Body of pancreas (tissue), 4 donors: ENCODE measurements around the gene MAN2A1. TPM values are rescaled to one million over a fixed set of nuclear protein-coding genes. Genes with fewer than 3 reads are reported as not detected.

ENCODE experiments used
- ATAC-seq: fragments of 150-250 bp; one replicate; pipeline ENCODE4 v1.9.1; 2016
- DNase-seq, 4 donors: peaks; one replicate each; pipeline ENCODE4 v3.0.0-alpha.2; 2019
- H3K27ac ChIP-seq, 4 donors: fragments of 200-600 bp; sonication (generic); 1 replicate in 3 of 4; 2 replicates in 1 of 4; pipeline versions ENCODE4 v1.5.1 to v1.6.1; 2016 to 2019; ENCODE audit warnings: mild to moderate bottlenecking in 1 of 4, mixed read lengths in 1 of 4, moderate library complexity in 1 of 4
- H3K27me3 ChIP-seq, 2 donors: fragments of 200-600 bp; sonication (generic); one replicate each; pipeline ENCODE4 v1.6.0; 2016; ENCODE audit warnings: mild to moderate bottlenecking in 1 of 2
- H3K36me3 ChIP-seq, 2 donors: fragments of 200-600 bp; sonication (generic); replicated peaks in 1 of 2; 2 replicates each; pipeline ENCODE4 v1.5.1; 2016; ENCODE audit warnings: low read depth in 2 of 2; ENCODE audit not compliant: insufficient read depth in 1 of 2
- H3K4me1 ChIP-seq: fragments of 200-600 bp; sonication (generic); one replicate; pipeline ENCODE4 v1.6.0; 2016
- H3K4me3 ChIP-seq, 2 donors: fragments of 200-600 bp; sonication (generic); 1 replicate in 1 of 2; 2 replicates in 1 of 2; pipeline ENCODE4 v1.5.1; 2016 to 2019
- H3K9me3 ChIP-seq, 3 donors: fragments of 200-600 bp; sonication (generic); 1 replicate in 2 of 3; 2 replicates in 1 of 3; pipeline ENCODE4 v1.5.1; 2016
- POLR2A ChIP-seq, 3 donors: fragments of 450-650 bp; IDR thresholded peaks; one replicate each; pipeline ENCODE4 v1.6.1; 2016; ENCODE audit warnings: antibody characterized with exemption in 3 of 3, mild to moderate bottlenecking in 2 of 3
- whole genome bisulfite sequencing, 2 donors: methylation state at CpG; one replicate each; pipeline ENCODE4 v1.1.5; 2017; 5-methylcytosine and 5-hydroxymethylcytosine counted together
- intact Hi-C: fragments of 100-400 bp; cut with DNase I; formaldehyde crosslinking; loops from one replicate; pipeline ENCODE4 v1.15.1; 2023
- total RNA-seq, 2 donors: library from RNA; depleted of rRNA; stranded (reverse); fragments of >200 nt; gene quantifications; one replicate each; pipeline ENCODE4 v1.1.0, GENCODE V29; 2016
- TF ChIP-seq, protein P1 (sequence below), 7 experiments: fragments of 450-650 bp in 4 of 7; fragments of 200-600 bp in 3 of 7; sonication (generic) in 3 of 7; IDR thresholded peaks; one replicate each; pipeline ENCODE4 v1.5.1; 2016 to 2019; ENCODE audit warnings: antibody characterized with exemption in 7 of 7

MAN2A1 gene
- total RNA-seq, 2 donors from 2014 or later: 43.8 to 61.7 TPM

DNA sequence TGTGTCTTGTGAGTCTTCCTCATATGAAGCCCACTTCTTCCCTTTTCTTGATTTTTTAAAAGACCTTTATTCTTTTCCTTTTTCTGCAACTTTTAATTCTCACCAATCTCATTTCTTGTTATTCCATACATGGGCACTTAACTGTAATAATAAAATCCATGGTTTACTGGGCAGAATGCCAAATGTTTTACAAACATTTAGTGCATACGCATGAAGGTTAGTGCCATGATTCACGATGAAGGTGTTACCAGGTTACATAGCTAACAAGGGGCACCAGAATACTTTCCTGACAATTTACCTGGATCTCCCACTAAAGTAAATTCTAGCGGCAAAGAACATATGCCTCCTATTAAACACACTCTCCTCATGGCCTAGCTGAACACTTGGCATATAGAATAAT, 28.5 kb downstream of the MAN2A1 start:
- 72 to 79% methylated on average over 3 of the region's 3 CpGs for WGBS, 2 donors
- ATAC-seq: no peak
- intact Hi-C loops: no loop called here

DNA sequence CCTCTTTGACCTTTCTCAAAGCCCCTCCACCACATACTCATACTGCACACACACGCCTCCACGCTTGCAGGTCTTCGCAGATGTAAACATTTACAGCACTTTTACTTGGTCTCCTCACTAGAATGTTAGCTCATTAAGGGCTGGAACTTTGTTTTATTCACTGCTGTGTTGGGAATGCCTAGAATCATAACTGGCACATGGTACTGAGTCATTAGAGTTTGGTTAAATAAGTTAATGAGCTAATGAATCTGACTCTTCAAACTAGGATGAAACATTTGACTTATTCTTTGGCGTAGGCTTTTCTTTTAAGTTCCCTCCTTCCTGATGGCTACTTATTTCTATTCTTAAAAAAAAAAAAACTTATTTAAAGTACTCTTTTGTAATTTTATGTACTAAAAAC, 28.9 kb downstream of the MAN2A1 start:
- H3K4me3 ChIP-seq: no peak overlapping the region
- intact Hi-C loops: no loop called here
- no peak overlapping the region for H3K27ac ChIP-seq
- TF ChIP-seq, protein P1, sequence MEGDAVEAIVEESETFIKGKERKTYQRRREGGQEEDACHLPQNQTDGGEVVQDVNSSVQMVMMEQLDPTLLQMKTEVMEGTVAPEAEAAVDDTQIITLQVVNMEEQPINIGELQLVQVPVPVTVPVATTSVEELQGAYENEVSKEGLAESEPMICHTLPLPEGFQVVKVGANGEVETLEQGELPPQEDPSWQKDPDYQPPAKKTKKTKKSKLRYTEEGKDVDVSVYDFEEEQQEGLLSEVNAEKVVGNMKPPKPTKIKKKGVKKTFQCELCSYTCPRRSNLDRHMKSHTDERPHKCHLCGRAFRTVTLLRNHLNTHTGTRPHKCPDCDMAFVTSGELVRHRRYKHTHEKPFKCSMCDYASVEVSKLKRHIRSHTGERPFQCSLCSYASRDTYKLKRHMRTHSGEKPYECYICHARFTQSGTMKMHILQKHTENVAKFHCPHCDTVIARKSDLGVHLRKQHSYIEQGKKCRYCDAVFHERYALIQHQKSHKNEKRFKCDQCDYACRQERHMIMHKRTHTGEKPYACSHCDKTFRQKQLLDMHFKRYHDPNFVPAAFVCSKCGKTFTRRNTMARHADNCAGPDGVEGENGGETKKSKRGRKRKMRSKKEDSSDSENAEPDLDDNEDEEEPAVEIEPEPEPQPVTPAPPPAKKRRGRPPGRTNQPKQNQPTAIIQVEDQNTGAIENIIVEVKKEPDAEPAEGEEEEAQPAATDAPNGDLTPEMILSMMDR (IDR thresholded peaks at IDR 0.05): no peak
- TF ChIP-seq POLR2A (IDR thresholded peaks at IDR 0.05): no peak
- ATAC-seq (no peak), DNase-seq (no peak)
- H3K36me3 ChIP-seq: peaks cover 0 to 3% of the 10 kb centered on the region in 2 donors
- 86 to 91% methylated on average over 4 of the region's 4 CpGs for WGBS, 2 donors
- no peaks in the 10 kb centered on the region for H3K27me3 ChIP-seq
- no peaks in the 10 kb centered on the region for H3K9me3 ChIP-seq
- H3K4me1 ChIP-seq: peaks cover 6% of the 10 kb centered on the region

More for the DNA sequence above, 28.5 kb downstream of the MAN2A1 start:
- Histone ChIP-seq H3K9me3 (no peaks in the 10 kb centered on the region), H3K27me3 (no peaks in the 10 kb centered on the region), H3K4me1 (peaks cover 6% of the 10 kb centered on the region), H3K4me3 (no peak overlapping the region), H3K27ac (no peak overlapping the region), H3K36me3 (peaks cover 0 to 3% of the 10 kb centered on the region in 2 donors)
- no peak for DNase-seq
- TF ChIP-seq, protein P1 (IDR thresholded peaks at IDR 0.05): no peak
- TF ChIP-seq POLR2A (IDR thresholded peaks at IDR 0.05): no peak

DNA sequence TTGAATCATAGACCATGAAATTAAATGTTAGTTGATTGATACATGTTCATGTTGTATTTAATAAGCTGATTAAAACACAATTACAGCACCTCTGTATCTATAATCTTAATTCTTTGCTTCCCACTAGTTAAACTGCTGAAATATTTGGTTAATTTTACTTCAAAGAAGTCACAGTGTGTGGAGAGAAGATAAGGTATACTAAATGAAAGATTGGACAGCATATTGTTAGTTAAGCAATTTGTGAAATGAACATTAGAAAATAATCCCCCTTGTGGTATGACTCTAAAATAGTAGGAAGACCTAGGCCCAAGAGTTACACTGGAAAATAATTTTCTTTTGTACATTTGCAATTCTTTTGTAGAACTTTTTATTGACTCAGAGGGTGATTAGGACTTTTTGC, 30.3 kb downstream of the MAN2A1 start:
- intact Hi-C loops: no loop called here
- Histone ChIP-seq H3K27me3 (no peaks in the 10 kb centered on the region), H3K4me3 (no peak overlapping the region), H3K9me3 (no peaks in the 10 kb centered on the region), H3K27ac (no peak overlapping the region), H3K4me1 (no peaks in the 10 kb centered on the region), H3K36me3 (peaks cover 0 to 3% of the 10 kb centered on the region in 2 donors)
- ATAC-seq: no peak
- DNase-seq: no peak
- TF ChIP-seq POLR2A (IDR thresholded peaks at IDR 0.05): no peak
- TF ChIP-seq, protein P1 (IDR thresholded peaks at IDR 0.05): peak in 1 of 7 experiments; percentile 14

DNA sequence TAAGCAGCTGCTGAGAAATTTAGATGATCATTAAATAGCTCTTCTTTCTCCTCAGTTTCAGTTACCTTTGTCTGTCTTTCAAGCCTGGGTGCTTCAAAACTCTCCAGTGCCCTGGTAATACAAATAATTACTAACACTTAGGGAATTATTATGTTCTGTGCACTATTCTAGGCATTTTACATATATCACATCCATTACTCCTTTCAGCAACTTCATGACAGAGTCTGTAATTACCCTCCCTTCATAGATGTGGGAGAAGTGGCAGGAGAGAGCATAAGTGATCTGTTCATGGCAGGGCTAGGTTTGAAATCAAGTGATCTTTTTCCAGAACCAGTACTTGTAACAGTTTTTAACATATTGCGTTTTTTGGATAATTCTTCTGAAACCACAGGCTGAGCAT, 32.0 kb downstream of the MAN2A1 start:
- WGBS, 2 donors: 91% methylated on average over 1 of the region's 1 CpG
- intact Hi-C loops: no loop called here
- no peak overlapping the region for H3K4me3 ChIP-seq
- DNase-seq (no peak), ATAC-seq (no peak)
- no peak overlapping the region for H3K27ac ChIP-seq
- H3K36me3 ChIP-seq: no peaks in the 10 kb centered on the region
- H3K9me3 ChIP-seq: no peaks in the 10 kb centered on the region
- no peak for TF ChIP-seq POLR2A (IDR thresholded peaks at IDR 0.05)
- TF ChIP-seq, protein P1 (IDR thresholded peaks at IDR 0.05): no peak
- no peaks in the 10 kb centered on the region for H3K4me1 ChIP-seq
- H3K27me3 ChIP-seq: no peaks in the 10 kb centered on the region

DNA sequence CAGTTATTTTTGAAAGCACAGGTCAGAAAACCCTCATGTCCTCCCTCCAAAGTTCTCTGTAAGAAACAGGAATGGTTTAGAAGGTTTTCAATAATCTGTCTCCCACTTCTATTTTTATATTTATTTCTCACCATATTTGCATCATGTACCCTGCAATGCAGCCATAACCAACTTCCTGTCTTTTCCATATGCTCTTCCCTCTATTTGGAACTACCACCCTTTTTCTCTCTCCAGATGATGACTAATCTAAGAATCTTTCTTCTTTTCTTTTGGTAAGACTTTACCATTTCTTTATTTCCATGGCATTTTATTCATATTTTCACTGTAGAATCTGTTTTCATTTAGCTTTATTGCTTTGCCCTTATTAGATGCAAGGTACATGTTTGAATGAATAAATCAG, 33.9 kb downstream of the MAN2A1 start:
- Histone ChIP-seq H3K4me1 (no peaks in the 10 kb centered on the region), H3K27me3 (no peaks in the 10 kb centered on the region), H3K36me3 (no peaks in the 10 kb centered on the region), H3K27ac (no peak overlapping the region), H3K4me3 (no peak overlapping the region), H3K9me3 (no peaks in the 10 kb centered on the region)
- ATAC-seq (no peak), DNase-seq (no peak)
- TF ChIP-seq, protein P1 (IDR thresholded peaks at IDR 0.05): no peak
- no peak for TF ChIP-seq POLR2A (IDR thresholded peaks at IDR 0.05)
- intact Hi-C loops: no loop called here
